Measurements from ENCODE around the gene LOC128125822.

- no peak for TF ChIP-seq CTCF (IDR thresholded peaks at IDR 0.05)
- no peak for TF ChIP-seq POLR2A (IDR thresholded peaks at IDR 0.05)
Measured at GRCh38 chr6:63553208-63553607, 19.1 kb upstream of the LOC128125822 start.

Measured in body of pancreas (tissue), 4 donors.